ENCODE measurements around the gene PPAT. TPM values are rescaled to one million over a fixed set of nuclear protein-coding genes. Genes with fewer than 3 reads are reported as not detected.

The PPAT gene
- total RNA-seq, 4 donors from 2014 or later = 2.5 to 8.8 (median 4.1) TPM

- no peaks in the 10 kb centered on the region for H3K27me3 ChIP-seq
- no peak for TF ChIP-seq EP300 (IDR thresholded peaks at IDR 0.05)
- TF ChIP-seq POLR2AphosphoS5 (IDR thresholded peaks at IDR 0.05) = no peak
- no peak for TF ChIP-seq CTCF (IDR thresholded peaks at IDR 0.05)
- TF ChIP-seq POLR2A (IDR thresholded peaks at IDR 0.05) = no peak
- ATAC-seq = no peak
- H3K4me3 ChIP-seq = peak overlapping the region in 1 of 2 donors; percentile 97
- no peak overlapping the region for H3K27ac ChIP-seq
- H3K4me1 ChIP-seq = peaks cover 0 to 46% (median 11%) of the 10 kb centered on the region in 3 donors
- no peaks in the 10 kb centered on the region for H3K9me3 ChIP-seq
- 46 to 55% methylated on average over 5 to 6 of the region's 10 CpGs for WGBS, 2 donors (ENCODE audit: low coverage in 1 of 2)
- peaks cover 0 to 38% of the 10 kb centered on the region in 2 donors for H3K36me3 ChIP-seq
These were observed 30.3 kb upstream of the PPAT start for GRCh38 chr4:56465599-56466295.

- H3K9me3 ChIP-seq = no peaks in the 10 kb centered on the region
- H3K4me3 ChIP-seq = no peak overlapping the region
- WGBS, 2 donors (ENCODE audit: low coverage in 1 of 2) = 73 to 77% methylated on average over 3 of the region's 3 CpGs
- no peak for TF ChIP-seq POLR2A (IDR thresholded peaks at IDR 0.05)
- no peak for TF ChIP-seq EP300 (IDR thresholded peaks at IDR 0.05)
- no peak for TF ChIP-seq POLR2AphosphoS5 (IDR thresholded peaks at IDR 0.05)
- no peak for TF ChIP-seq CTCF (IDR thresholded peaks at IDR 0.05)
- no peak for ATAC-seq
- no peak overlapping the region for H3K27ac ChIP-seq
- H3K36me3 ChIP-seq = peaks cover 0 to 38% of the 10 kb centered on the region in 2 donors
- no peaks in the 10 kb centered on the region for H3K27me3 ChIP-seq
- peaks cover 0 to 40% (median 11%) of the 10 kb centered on the region in 3 donors for H3K4me1 ChIP-seq
These were observed 29.2 kb upstream of the PPAT start for GRCh38 chr4:56464581-56464980.

- Histone ChIP-seq H3K4me1 (peaks cover 0 to 31% (median 11%) of the 10 kb centered on the region in 3 donors), H3K36me3 (peaks cover 0 to 44% of the 10 kb centered on the region in 2 donors), H3K27me3 (no peaks in the 10 kb centered on the region), H3K9me3 (no peaks in the 10 kb centered on the region), H3K27ac (no peak overlapping the region), H3K4me3 (no peak overlapping the region)
- 81 to 88% methylated on average over 4 of the region's 5 CpGs for WGBS, 2 donors (ENCODE audit: low coverage in 1 of 2)
- TF ChIP-seq EP300 (IDR thresholded peaks at IDR 0.05) (no peak), POLR2A (IDR thresholded peaks at IDR 0.05) (no peak), CTCF (IDR thresholded peaks at IDR 0.05) (no peak), POLR2AphosphoS5 (IDR thresholded peaks at IDR 0.05) (no peak)
- ATAC-seq = no peak
These were observed 28.3 kb upstream of the PPAT start for GRCh38 chr4:56463711-56464110.

- H3K4me1 ChIP-seq = peaks cover 0 to 25% (median 11%) of the 10 kb centered on the region in 3 donors
- TF ChIP-seq POLR2A (IDR thresholded peaks at IDR 0.05) (no peak), POLR2AphosphoS5 (IDR thresholded peaks at IDR 0.05) (no peak), EP300 (IDR thresholded peaks at IDR 0.05) (no peak), CTCF (IDR thresholded peaks at IDR 0.05) (no peak)
- no peak overlapping the region for H3K4me3 ChIP-seq
- ATAC-seq = no peak
- no peaks in the 10 kb centered on the region for H3K9me3 ChIP-seq
- no peak overlapping the region for H3K27ac ChIP-seq
- peaks cover 0 to 57% of the 10 kb centered on the region in 2 donors for H3K36me3 ChIP-seq
- no peaks in the 10 kb centered on the region for H3K27me3 ChIP-seq
These were observed 26.7 kb upstream of the PPAT start for GRCh38 chr4:56462157-56462556.

- no peak overlapping the region for H3K4me3 ChIP-seq
- WGBS, 2 donors (ENCODE audit: low coverage in 1 of 2) = 50 to 67% methylated on average over 1 to 3 of the region's 3 CpGs
- H3K9me3 ChIP-seq = no peaks in the 10 kb centered on the region
- ATAC-seq = no peak
- no peaks in the 10 kb centered on the region for H3K27me3 ChIP-seq
- peaks cover 0 to 14% (median 0%) of the 10 kb centered on the region in 3 donors for H3K4me1 ChIP-seq
- no peak overlapping the region for H3K27ac ChIP-seq
- peaks cover 0 to 78% of the 10 kb centered on the region in 2 donors for H3K36me3 ChIP-seq
- TF ChIP-seq POLR2A (IDR thresholded peaks at IDR 0.05) (no peak), POLR2AphosphoS5 (IDR thresholded peaks at IDR 0.05) (no peak), CTCF (IDR thresholded peaks at IDR 0.05) (no peak), EP300 (IDR thresholded peaks at IDR 0.05) (no peak)
These were observed 24.7 kb upstream of the PPAT start for GRCh38 chr4:56460085-56460484.

All from gastroesophageal sphincter (tissue), 4 donors.